GM12891 (cell line): ENCODE measurements around the gene TCN2.

Experiments used
- POLR2A ChIP-seq: IDR thresholded peaks from 2 replicates; pipeline ENCODE4 v1.6.1; 2011; ENCODE audit warnings: low read depth, low read length, control low read depth
- POLR2AphosphoS5 ChIP-seq: IDR thresholded peaks from 2 replicates; pipeline ENCODE4 v1.6.1; 2011; ENCODE audit warnings: low read depth, low read length, control low read depth
- SPI1 ChIP-seq: IDR thresholded peaks from 2 replicates; pipeline ENCODE4 v1.6.1; 2011; ENCODE audit warnings: low read depth, low read length, control low read depth
- TAF1 ChIP-seq: IDR thresholded peaks from 2 replicates; pipeline ENCODE4 v1.6.1; 2011; ENCODE audit warnings: low read depth, low read length, control low read depth

GRCh38 chr22:30561402-30562189 lies 45.4 kb upstream of the TCN2 start:
- TF ChIP-seq POLR2AphosphoS5 (no peak), POLR2A (no peak), TAF1 (no peak), SPI1 (no peak)
